Measurements from ENCODE around the gene TSPAN33.
A peak's percentile ranks its signal among the peaks of the same experiment; 100 is the strongest.

Gene TSPAN33

GRCh38 chr7:129188372-129188891 lies 43.9 kb downstream of the TSPAN33 start, which contains the start of gene SMO (continued):
- TF ChIP-seq ZSCAN4 (tag by site-specific recombination; IDR thresholded peaks at IDR 0.05) (0 out of 2 replicates have a peak, but pooled peaks have one; percentile 10), ZNF202 (tag by site-specific recombination; IDR thresholded peaks at IDR 0.05; ENCODE audit: borderline replicate concordance) (no peak), GLI2 (tag by site-specific recombination; IDR thresholded peaks at IDR 0.05; ENCODE audit: borderline replicate concordance, low read depth) (no peak), ZNF423 (tag by site-specific recombination; IDR thresholded peaks at IDR 0.05) (no peak), ZNF341 (tag by site-specific recombination; IDR thresholded peaks at IDR 0.05; ENCODE audit: low read depth) (peak; percentile 100), ZNF658 (tag by site-specific recombination; IDR thresholded peaks at IDR 0.05) (no peak), ZBTB17 (tag by site-specific recombination; IDR thresholded peaks at IDR 0.05) (peak; percentile 99), ZNF114 (tag by site-specific recombination; IDR thresholded peaks at IDR 0.05) (no peak), ZNF843 (tag by site-specific recombination; IDR thresholded peaks at IDR 0.05) (peak; percentile 52; the same call in 1 of the 2 replicates), SP3 (tag by site-specific recombination; IDR thresholded peaks at IDR 0.05) (peak; percentile 77), ZNF677 (tag by site-specific recombination; IDR thresholded peaks at IDR 0.05) (no peak), ZNF701 (tag by site-specific recombination; IDR thresholded peaks at IDR 0.05) (no peak), ZBTB10 (tag by site-specific recombination; IDR thresholded peaks at IDR 0.05) (peak; percentile 84), ZNF169 (tag by site-specific recombination; IDR thresholded peaks at IDR 0.05) (no peak), KLF16 (tag by site-specific recombination; IDR thresholded peaks at IDR 0.05) (peak; percentile 65), ZNF362 (tag by site-specific recombination; IDR thresholded peaks at IDR 0.05) (no peak), TCF7L2 (IDR thresholded peaks at IDR 0.05; ENCODE audit: borderline replicate concordance, low read depth, low read length) (no peak), ZNF624 (tag by site-specific recombination; IDR thresholded peaks at IDR 0.05) (no peak), ZNF623 (tag by site-specific recombination; IDR thresholded peaks at IDR 0.05) (no peak), ZNF785 (tag by site-specific recombination; IDR thresholded peaks at IDR 0.05) (no peak), ZNF561 (tag by site-specific recombination; IDR thresholded peaks at IDR 0.05; ENCODE audit: borderline replicate concordance) (no peak), ZSCAN30 (tag by site-specific recombination; IDR thresholded peaks at IDR 0.05) (0 out of 2 replicates have a peak, but pooled peaks have one; percentile 42), ZNF24 (tag by site-specific recombination; IDR thresholded peaks at IDR 0.05) (no peak)
- TF ChIP-seq, protein P1, sequence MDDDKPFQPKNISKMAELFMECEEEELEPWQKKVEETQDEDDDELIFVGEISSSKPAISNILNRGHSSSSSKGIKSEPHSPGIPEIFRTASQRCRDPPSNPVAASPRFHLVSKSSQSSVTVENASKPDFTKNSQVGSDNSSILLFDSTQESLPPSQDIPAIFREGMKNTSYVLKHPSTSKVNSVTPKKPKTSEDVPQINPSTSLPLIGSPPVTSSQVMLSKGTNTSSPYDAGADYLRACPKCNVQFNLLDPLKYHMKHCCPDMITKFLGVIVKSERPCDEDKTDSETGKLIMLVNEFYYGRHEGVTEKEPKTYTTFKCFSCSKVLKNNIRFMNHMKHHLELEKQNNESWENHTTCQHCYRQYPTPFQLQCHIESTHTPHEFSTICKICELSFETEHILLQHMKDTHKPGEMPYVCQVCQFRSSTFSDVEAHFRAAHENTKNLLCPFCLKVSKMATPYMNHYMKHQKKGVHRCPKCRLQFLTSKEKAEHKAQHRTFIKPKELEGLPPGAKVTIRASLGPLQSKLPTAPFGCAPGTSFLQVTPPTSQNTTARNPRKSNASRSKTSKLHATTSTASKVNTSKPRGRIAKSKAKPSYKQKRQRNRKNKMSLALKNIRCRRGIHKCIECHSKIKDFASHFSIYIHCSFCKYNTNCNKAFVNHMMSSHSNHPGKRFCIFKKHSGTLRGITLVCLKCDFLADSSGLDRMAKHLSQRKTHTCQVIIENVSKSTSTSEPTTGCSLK (tag by site-specific recombination; IDR thresholded peaks at IDR 0.05), result no peak
- TF ChIP-seq, protein P2, sequence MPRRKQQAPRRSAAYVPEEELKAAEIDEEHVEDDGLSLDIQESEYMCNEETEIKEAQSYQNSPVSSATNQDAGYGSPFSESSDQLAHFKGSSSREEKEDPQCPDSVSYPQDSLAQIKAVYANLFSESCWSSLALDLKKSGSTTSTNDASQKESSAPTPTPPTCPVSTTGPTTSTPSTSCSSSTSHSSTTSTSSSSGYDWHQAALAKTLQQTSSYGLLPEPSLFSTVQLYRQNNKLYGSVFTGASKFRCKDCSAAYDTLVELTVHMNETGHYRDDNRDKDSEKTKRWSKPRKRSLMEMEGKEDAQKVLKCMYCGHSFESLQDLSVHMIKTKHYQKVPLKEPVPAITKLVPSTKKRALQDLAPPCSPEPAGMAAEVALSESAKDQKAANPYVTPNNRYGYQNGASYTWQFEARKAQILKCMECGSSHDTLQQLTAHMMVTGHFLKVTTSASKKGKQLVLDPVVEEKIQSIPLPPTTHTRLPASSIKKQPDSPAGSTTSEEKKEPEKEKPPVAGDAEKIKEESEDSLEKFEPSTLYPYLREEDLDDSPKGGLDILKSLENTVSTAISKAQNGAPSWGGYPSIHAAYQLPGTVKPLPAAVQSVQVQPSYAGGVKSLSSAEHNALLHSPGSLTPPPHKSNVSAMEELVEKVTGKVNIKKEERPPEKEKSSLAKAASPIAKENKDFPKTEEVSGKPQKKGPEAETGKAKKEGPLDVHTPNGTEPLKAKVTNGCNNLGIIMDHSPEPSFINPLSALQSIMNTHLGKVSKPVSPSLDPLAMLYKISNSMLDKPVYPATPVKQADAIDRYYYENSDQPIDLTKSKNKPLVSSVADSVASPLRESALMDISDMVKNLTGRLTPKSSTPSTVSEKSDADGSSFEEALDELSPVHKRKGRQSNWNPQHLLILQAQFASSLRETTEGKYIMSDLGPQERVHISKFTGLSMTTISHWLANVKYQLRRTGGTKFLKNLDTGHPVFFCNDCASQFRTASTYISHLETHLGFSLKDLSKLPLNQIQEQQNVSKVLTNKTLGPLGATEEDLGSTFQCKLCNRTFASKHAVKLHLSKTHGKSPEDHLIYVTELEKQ (tag by site-specific recombination; IDR thresholded peaks at IDR 0.05; ENCODE audit: borderline replicate concordance), result no peak
- TF ChIP-seq, protein P3, sequence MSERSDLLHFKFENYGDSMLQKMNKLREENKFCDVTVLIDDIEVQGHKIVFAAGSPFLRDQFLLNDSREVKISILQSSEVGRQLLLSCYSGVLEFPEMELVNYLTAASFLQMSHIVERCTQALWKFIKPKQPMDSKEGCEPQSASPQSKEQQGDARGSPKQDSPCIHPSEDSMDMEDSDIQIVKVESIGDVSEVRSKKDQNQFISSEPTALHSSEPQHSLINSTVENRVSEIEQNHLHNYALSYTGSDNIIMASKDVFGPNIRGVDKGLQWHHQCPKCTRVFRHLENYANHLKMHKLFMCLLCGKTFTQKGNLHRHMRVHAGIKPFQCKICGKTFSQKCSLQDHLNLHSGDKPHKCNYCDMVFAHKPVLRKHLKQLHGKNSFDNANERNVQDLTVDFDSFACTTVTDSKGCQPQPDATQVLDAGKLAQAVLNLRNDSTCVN (tag by site-specific recombination; optimal IDR thresholded peaks at IDR 0.05), result peak; percentile 83
- TF ChIP-seq, protein P4, sequence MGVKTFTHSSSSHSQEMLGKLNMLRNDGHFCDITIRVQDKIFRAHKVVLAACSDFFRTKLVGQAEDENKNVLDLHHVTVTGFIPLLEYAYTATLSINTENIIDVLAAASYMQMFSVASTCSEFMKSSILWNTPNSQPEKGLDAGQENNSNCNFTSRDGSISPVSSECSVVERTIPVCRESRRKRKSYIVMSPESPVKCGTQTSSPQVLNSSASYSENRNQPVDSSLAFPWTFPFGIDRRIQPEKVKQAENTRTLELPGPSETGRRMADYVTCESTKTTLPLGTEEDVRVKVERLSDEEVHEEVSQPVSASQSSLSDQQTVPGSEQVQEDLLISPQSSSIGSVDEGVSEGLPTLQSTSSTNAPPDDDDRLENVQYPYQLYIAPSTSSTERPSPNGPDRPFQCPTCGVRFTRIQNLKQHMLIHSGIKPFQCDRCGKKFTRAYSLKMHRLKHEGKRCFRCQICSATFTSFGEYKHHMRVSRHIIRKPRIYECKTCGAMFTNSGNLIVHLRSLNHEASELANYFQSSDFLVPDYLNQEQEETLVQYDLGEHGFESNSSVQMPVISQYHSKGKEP (tag by site-specific recombination; IDR thresholded peaks at IDR 0.05), result no peak

Data from HEK293 (cell line).